SKM-1 treated with dmso at 0.1 percent for 144 hours (cell line): ENCODE data around the gene TMEM119.
"Not testable (repeated sequence)": the region's sequence is repeated elsewhere in the genome, so short reads cannot be mapped to it uniquely, and the experiment has no call there.

Source experiments
- DNase-seq: peaks from one replicate; lab custom pipeline; 2025; ENCODE audit not compliant: unreplicated experiment; lab: John Stamatoyannopoulos, UW

TMEM119 gene

DNA sequence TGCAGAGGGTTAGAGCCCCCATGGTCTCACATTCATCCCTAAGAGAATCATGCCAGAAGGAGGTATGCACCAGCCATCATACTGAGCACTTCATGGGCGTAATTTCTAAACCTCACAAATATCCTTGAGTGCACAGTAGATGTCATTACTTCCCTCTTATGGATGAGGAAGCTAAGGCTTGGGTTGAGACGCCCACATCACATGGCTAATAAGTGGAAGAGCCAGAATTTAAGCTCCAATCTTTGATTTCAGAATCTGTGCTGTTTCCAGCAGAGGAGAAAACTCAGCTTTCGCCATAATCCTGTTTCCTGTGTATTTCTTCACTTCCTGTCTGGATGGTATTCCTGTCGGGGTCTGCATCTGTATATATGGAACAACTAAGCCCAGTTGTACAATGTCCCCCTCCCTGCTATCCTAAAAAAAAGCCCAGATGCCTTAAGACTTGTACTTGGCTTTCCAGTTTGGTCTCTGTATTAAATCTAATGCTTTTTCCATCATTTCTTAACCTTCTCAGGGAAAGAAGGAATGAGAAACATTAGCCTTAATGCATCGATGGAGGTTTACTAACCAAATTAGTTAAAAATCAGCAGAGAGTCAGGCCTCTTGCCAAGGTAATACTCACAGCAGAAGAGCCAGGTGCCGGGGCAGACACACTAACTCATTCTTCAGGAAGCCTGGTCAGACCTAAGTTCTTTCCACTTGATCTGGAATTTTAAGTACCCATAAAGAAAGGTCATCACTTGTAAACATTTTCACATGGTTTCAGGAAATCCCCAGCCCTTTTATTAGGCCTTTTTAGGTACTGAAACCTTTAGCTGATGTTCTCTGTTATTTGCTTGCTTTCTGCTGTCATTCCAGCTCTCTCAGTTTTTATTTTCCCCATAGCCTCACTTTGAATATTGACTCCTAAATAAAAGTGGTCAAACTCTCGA is 30.2 kb downstream of the TMEM119 start:
- DNase-seq = no peak

DNA sequence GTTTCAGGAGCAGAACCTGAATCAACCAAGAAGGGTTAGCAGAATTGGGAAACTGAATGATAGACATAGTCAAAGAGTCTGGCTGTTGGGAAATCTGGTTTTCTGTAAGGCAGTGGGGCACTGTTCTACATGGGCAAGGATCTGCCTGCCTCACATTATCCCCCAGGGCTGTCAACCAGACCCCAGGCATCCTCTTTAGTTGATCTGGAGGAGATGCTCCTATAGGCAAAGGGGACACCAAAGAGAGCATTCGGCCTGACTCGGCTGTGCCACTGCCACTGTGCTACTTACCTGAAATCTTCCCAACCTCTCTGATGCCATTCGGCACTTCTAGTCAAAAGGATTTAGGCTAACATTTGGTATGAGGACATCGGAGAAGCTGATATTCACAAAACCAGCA is 31.4 kb downstream of the TMEM119 start:
- no peak for DNase-seq

DNA sequence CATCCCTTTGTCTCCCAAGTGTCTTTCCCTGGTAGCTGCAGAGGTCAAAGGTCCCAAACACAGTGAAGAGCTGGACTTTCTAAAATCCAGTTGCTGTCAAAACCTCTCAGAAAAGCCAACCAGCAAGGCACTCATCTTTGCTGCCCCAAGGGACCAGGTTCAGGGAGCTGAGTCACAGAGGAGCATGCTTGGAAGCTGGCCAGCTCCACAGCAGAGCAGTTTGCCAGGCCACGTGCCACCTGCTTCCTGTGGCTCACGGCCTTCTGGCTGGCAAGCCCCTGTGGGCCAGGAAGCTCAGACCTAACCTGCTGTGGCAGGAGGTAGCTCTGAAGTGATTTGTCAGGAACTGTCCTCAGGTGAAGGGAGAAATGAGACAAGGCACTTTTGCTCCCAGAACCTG is 31.9 kb downstream of the TMEM119 start:
- DNase-seq = no peak

DNA sequence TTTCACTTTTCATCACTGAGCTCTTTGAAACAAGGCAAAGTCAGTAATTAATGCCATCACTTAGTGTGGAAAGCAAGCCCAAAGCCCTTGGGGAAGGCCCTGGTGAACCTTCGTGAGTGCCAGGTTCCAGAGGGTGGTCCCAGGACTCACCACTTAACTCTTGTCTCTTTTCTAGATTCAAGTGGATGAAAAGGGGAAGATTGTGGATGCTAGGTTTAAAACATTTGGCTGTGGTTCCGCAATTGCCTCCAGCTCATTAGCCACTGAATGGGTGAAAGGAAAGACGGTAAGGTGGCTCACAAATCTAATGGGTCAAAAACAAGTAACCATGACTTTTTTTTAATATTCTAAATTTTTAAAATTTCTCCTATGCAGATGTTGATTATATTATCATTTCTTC is 32.7 kb downstream of the TMEM119 start:
- DNase-seq = no peak

DNA sequence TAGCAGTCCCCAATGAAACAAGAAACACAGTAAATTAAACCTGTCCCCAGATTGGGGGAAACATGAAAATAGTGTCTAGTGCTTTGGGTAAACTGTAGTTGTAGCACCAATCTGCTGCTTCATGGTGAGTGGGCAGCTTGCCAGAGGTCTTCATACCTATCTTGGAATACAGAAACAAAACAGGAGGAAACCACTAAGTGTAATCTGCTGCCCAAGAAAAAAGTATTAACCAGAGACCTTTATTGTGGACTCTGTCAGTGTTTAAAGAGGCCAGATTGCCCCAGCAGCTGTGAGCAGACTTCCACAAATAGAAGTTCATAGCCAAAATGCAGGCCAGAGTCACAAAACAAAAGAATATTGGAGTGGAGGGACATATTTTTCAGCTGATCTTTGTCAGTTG is 33.2 kb downstream of the TMEM119 start:
- DNase-seq = no peak

DNA sequence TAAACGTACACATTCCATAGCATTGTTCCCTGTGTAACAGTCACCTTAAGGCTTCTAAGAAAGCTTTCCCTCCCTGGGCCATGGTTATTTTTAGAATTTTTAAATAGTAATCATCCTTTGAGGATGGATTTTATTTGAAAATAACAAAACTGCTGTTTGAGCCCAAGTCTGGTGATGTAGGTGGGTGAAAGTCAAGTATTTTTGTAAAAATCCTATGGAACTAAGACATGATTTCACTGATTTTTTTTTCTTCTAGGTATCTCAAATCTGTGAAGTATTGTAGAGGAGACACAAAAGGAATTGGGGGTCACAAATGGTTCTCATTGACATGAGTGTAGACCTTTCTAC is 34.1 kb downstream of the TMEM119 start:
- no peak for DNase-seq

DNA sequence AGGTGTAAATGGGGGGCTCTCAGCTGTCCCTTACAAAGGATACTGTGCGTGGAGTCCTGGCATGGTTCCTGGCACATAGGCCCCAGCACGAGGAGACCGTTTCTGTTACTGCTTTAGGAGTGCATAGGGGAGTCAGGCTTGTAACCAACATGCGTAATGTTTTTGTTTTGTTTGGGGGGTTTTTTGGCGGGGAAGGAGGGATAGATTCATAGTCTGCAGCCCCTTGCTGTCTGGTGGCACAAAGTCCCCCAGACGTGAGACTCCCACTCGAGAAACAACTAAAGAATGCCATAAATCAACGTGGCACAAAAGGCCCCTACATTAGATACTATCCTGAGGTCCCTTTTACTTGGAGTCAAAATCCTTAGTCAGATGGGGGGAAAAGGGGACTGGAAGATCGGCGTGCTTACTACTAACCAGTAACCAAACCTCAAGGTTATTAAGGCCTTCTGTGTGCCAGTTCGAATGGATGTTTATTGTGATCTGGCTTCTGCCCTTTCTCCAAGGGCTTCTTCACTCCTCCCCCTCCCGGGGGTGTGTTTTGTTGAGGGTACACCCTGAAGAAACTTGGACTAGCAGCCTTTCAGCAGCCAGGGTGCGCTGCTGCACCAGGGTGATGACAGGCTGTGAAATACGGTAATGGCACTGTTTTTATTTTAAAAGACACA is 34.6 kb downstream of the TMEM119 start:
- peak; percentile 54 for DNase-seq

DNA sequence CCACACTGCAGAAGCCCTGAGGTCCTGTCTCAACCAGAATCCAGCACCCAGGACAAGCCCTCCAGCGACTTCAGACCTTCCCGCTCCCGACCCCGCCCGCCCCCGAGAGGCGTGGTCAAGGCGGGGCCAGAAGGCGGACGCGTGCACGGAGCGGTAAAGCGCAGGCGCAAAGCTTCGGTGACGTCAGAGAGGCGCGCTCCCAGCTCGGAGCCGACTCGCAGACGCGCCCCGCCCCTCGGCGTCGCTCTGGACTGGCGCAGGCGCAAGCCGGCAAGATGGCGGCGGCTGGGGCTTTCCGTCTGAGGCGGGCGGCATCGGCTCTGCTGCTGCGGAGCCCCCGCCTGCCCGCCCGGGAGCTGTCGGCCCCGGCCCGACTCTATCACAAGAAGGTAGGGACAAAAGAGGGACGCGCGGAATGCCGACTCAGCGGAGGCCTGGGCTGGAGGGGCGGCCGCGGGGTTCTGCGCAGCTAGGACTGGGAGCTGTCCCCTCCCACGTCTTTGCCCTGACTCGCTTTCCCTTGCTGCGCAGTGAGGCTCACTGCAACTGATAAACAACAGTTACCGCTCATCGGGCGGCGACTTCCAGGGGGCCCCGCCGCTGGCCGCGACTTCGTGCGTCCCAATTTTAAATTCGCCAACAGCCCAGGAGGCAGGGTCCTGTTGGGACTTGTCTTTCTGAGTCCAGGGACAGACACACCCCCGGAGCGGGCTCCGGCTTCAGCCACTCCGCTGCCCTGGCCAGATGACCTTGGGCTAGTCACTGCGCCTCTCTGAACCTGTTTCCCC is 35.3 kb downstream of the TMEM119 start, which contains the start of gene ISCU:
Gene ISCU, plus strand, starts transcription at position 249 of the 788 bp plus-strand sequence. Its CDS starts 27 bp downstream, at position 276.
- DNase-seq = peak; percentile 69

DNA sequence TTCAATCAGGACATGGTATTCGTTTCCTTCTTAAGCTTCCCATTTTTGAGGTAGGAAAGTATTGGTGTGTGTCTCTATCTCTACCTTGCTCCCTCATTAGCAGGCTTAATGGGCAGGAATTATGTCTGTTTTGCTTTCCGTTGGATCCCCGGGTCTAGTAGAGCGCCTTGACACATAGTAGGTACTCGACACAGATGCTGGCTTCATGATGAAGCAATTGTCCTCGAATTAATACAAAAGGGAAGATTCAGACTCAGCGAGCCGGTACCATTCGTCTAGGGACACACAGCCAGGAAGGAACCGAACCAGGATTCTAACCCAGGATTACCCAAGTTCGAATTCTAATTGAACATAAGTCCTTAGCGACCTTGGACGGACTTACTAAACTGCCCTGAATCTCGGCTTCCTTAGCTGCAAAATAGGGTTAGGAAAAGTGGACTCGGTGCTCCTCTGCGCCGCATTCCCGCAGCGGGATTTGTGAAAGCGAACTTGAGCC is 36.0 kb downstream of the TMEM119 start:
- DNase-seq = peak; percentile 25

DNA sequence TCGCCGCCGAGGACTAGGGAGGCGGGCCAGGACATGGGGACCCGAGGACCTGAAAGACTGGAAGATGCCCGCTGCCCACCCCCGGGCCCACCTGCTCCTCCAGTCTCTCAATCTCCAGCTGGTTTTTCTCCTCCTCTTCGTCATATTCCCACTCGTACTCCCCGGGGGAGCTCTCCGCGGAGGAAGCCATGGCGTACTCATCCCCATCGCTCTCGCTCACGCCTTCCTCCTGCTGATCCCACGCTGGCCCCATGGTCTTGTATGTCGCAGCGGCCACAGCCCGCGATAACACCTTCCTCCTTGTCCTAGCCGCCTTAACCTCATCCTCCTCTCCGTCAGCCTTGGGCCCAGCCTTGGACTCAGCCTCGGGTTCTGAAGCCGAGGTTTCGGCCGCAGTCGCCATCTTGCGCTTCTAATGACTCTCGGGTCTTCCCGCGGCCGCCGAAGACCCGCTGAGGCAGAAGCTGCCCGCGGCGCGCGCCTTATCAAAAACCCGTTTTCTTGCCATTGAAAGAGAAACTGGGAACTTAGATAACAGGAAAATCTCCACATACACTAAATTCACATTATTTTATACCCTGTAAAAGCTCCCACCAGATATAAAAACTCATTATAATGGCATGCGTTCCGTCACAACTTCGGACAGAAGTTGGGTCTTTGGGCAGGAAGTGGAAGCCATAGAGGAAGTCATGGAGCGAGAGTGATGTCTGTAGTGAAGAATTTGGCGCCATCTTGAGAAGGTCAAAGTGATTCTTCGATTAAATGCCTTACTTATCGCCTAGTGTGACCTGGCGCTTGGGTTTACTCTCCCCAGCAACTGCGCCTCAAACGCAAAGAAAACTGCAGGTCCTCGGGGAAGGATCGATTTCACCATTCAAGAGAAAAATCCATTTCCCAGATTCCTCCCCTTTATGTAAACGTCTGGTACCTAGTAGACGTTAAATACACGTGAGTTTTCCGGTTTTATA is 36.8 kb downstream of the TMEM119 start, which contains the start of gene SART3:
Gene SART3, minus strand, starts transcription at position 422 of the 968 bp plus-strand sequence. Its CDS starts 19 bp downstream, at position 403.
- peak; percentile 52 for DNase-seq

DNA sequence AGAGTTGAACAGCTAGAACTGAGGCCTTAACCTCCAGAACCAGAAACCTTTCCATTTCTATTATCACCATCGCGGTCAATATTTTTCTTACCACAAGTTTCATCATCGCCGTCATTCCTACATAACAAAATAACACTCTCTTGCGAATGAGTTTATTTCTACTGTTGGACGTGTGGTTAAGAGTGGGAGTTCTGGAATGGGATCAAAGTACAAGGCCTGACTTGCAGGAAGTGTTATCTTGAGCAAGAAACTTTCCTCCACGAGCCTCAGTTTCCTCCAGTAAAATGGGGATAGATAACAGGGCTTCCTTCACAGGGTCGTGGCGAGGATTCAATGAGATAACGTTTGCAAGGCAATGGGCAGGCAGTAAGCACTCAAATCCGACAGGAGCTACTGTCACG is 37.6 kb downstream of the TMEM119 start:
- no peak for DNase-seq

DNA sequence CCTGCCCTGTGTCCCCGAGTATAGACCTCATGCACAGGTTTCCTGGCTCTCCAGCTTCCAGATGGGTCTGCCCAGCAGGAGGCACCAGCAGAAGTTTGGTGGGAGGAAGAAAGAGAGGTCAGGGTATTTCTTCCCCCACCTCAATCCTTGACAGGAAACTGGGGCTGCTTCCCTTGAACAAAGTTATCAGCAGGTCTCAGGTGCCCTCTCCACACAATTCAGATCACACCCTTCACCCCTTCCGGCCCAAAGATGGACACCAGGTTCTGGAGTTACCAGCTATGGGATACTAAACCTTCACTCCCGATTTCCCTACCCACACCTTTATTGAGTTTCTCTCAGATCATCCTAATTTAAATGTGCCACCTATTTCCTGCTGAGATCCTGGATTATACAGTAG is 38.1 kb downstream of the TMEM119 start:
- no peak for DNase-seq

DNA sequence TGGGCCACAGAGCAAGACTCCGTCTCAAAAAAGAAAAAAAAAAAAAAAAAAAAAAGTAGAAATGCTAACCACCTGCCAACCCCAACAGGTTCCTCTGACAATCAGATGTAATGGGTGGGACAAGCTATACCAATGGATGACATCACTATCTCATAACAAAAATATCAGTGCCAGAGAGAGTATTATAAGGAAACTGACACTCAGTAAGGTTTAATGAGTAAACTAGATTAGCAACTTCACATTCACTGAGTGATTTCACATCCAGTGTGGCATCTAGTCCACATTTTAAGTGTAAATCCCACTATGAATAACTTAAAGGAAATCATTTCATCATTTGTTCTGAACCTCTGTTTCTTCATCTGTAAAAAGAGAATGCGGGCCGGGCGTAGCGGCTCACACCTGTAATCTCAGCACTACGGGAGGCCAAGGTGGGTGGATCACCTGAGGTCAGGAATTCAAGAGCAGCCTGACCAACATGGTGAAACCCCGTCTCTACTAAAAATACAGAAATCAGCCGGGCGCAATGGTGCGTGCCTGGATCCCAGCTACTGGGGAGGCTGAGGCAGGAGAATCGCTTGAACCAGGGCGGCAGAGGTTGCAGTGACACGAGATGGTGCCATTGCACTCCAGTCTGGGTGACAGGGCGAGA is 38.8 kb downstream of the TMEM119 start:
- DNase-seq = no peak

DNA sequence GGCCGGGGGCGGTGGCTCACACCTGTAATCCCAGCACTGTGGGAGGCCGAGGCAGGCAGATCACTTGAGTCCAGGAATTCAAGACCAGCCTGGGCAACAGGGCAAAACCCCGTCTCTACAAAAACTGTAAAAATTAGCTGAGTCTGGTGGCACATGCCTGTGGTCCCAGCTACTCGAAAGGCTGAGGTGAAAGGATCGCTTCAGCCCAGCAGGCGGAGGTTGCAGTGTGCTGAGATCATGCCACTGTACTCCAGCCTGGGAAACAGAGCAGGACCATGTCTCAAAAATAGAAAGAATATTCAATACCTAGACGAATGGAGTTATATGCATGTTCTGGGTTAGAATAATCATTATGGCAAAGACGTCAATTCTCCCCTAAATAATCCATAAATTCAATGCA is 42.5 kb downstream of the TMEM119 start:
- not testable (repeated sequence) for DNase-seq

DNA sequence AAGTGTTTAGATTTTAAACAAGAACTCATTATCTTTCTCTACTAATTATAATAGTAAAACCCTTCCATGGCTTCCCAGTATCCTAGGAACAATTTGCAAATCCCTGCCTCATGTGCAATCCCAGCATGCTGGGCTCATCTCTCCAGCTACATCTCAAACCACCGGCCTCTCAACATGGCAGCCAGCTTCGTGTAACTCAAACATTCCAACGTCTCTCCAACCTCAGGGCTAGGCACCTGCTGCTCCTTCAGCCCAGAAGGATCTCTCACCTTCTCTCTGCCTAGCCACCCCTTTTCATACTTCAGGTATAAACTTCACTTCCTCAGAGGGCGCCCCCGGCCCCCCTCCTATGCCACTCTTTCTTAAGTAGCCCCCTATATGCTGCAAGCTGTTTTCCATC is 44.1 kb downstream of the TMEM119 start:
- no peak for DNase-seq

DNA sequence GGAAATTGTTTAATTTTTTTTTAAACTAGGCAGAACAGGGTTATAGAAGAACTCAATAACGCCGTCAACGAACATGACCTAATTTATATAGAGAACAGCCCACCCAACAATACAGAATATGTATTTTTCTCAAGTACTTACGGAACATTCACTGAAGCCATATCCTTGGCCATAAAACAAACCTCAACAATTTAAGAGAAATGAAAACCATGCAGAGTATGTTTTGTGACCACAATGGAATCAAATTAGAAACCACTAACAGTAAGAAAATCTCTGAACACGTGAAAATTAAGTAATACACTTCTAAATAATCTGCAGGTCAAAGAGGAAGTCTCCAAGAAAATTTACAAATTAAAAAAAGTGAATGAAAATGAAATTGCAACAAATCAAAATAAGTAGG is 46.3 kb downstream of the TMEM119 start:
- no peak for DNase-seq

DNA sequence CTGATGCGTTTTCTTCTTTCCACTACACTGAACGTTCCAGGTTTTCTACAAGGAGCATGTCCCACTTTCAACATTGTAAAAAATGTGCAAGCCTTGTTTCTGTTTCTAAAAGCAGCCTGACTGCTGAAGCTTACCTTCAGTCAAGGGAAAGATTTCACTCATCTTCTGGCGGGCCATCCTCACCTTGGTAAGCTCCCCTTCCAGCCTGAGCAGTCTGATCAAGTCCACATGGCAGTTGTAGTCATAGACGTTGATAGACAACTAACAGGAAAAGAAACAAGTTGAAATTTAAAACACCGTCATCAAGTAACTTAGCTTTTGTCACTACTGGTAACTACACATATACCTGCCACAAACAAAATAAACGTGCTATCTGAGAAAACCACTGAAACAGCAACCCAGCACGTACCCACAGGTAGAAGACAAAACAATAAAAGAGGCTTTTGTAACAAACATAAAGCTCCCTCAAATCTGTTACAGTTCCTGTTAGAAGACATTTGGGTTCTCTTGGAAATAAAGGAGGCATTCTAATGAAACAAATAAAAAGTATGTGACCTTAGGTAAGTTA is 48.8 kb downstream of the TMEM119 start:
- no peak for DNase-seq

DNA sequence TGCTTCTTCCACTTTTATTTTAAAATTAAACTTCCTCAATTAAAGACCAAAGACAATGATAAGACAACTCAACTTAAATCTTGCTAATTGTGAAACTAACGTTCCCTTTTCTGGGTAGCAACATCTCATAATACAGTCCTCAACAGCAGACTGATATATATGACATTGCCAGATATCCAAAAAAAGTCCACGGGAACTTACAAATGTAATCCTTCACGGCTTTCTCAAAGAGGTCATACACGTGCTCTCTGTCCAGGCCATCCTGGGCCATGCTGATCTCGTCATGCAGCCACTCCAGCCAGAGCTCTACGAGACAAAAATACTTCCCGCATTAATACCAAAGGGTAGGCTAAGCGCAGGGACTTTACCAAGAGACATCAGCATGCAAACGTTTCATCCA is 50.2 kb downstream of the TMEM119 start:
- no peak for DNase-seq

DNA sequence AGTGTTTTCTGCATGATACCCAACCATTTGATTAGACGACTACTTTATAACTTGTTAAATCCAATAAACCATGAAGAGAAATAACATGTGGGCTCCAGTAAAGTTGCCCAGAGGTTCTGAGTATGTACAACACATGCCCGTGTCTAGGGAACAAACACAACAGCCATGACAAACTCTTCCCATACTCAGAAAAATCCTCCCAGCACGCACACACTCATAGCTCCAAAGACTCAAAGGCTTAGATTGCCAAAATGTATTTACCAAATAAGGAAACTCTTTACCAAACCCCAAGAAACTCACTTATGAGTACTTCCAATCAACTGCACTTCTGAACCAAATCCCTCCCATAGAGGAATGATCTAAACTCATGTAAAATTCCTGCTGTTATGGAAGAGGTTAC is 54.2 kb downstream of the TMEM119 start:
- DNase-seq = no peak
